ENCODE results near the gene TGM6.

Gene TGM6

GRCh38 chr20:2374346-2375125 is 6.2 kb upstream of the TGM6 start:
- no peaks in the 10 kb centered on the region for H3K36me3 ChIP-seq (ENCODE audit: control insufficient read depth, insufficient read depth, low read length)
- no peak for TF ChIP-seq CTCF (IDR thresholded peaks at IDR 0.05; ENCODE audit: insufficient read depth, low read length, poor library complexity, severe bottlenecking)
- no peak overlapping the region for H3K4me3 ChIP-seq (replicated peaks; ENCODE audit: low read depth, low read length)
- H3K27me3 ChIP-seq (replicated peaks; ENCODE audit: control insufficient read depth, insufficient read depth, low read length), result no peaks in the 10 kb centered on the region; the same call in none of the 2 replicates
- no peak for DNase-seq (ENCODE audit: extremely low read depth, insufficient read length)

GRCh38 chr20:2378893-2379292 is 1.8 kb upstream of the TGM6 start:
- no peak for TF ChIP-seq CTCF (IDR thresholded peaks at IDR 0.05; ENCODE audit: insufficient read depth, low read length, poor library complexity, severe bottlenecking)
- no peaks in the 10 kb centered on the region; the same call in none of the 2 replicates for H3K27me3 ChIP-seq (replicated peaks; ENCODE audit: control insufficient read depth, insufficient read depth, low read length)
- no peak overlapping the region for H3K4me3 ChIP-seq (replicated peaks; ENCODE audit: low read depth, low read length)
- DNase-seq (ENCODE audit: extremely low read depth, insufficient read length), result no peak
- H3K36me3 ChIP-seq (ENCODE audit: control insufficient read depth, insufficient read depth, low read length), result no peaks in the 10 kb centered on the region

GRCh38 chr20:2379511-2380229 is 1.0 kb upstream of the TGM6 start:
- Histone ChIP-seq H3K4me3 (replicated peaks; ENCODE audit: low read depth, low read length) (no peak overlapping the region), H3K27me3 (replicated peaks; ENCODE audit: control insufficient read depth, insufficient read depth, low read length) (no peaks in the 10 kb centered on the region; the same call in none of the 2 replicates), H3K36me3 (ENCODE audit: control insufficient read depth, insufficient read depth, low read length) (no peaks in the 10 kb centered on the region)
- no peak for DNase-seq (ENCODE audit: extremely low read depth, insufficient read length)
- no peak for TF ChIP-seq CTCF (IDR thresholded peaks at IDR 0.05; ENCODE audit: insufficient read depth, low read length, poor library complexity, severe bottlenecking)

- TF ChIP-seq CTCF (IDR thresholded peaks at IDR 0.05; ENCODE audit: insufficient read depth, low read length, poor library complexity, severe bottlenecking), result no peak
- Histone ChIP-seq H3K27me3 (replicated peaks; ENCODE audit: control insufficient read depth, insufficient read depth, low read length) (no peaks in the 10 kb centered on the region), H3K36me3 (ENCODE audit: control insufficient read depth, insufficient read depth, low read length) (no peaks in the 10 kb centered on the region), H3K4me3 (replicated peaks; ENCODE audit: low read depth, low read length) (no peak overlapping the region)
- DNase-seq (ENCODE audit: extremely low read depth, insufficient read length), result no peak
These were observed 602 bp downstream of the TGM6 start for GRCh38 chr20:2381303-2381702.

GRCh38 chr20:2382833-2383232 is 2.1 kb downstream of the TGM6 start:
- no peak for TF ChIP-seq CTCF (IDR thresholded peaks at IDR 0.05; ENCODE audit: insufficient read depth, low read length, poor library complexity, severe bottlenecking)
- no peaks in the 10 kb centered on the region for H3K27me3 ChIP-seq (replicated peaks; ENCODE audit: control insufficient read depth, insufficient read depth, low read length)
- H3K36me3 ChIP-seq (ENCODE audit: control insufficient read depth, insufficient read depth, low read length), result no peaks in the 10 kb centered on the region
- no peak for DNase-seq (ENCODE audit: extremely low read depth, insufficient read length)
- no peak overlapping the region for H3K4me3 ChIP-seq (replicated peaks; ENCODE audit: low read depth, low read length)
